Memory B cell (primary cell): Measurements from ENCODE around the gene FHIT.

Source experiments
- ATAC-seq: fragments of 150-1000 bp; cut with Tn5 transposase; 2 replicates; pipeline ENCODE4 v1.10.0; 2021; ENCODE audit warnings: low read depth, mild to moderate bottlenecking, moderate library complexity
- DNase-seq, 2 donors: peaks; one replicate each; pipeline ENCODE4 v3.0.0; 2022; ENCODE audit warnings: low spot score in 2 of 2
- H3K27ac Mint-ChIP-seq: one replicate; pipeline ENCODE4 v1.8.0; 2022; ENCODE audit warnings: mild to moderate bottlenecking, moderate library complexity, mixed read lengths
- H3K27me3 Mint-ChIP-seq: one replicate; pipeline ENCODE4 v1.8.0; 2022; ENCODE audit warnings: mixed read lengths
- H3K36me3 Mint-ChIP-seq: one replicate; pipeline ENCODE4 v1.8.0; 2022; ENCODE audit warnings: mild to moderate bottlenecking, mixed read lengths
- H3K4me1 Mint-ChIP-seq: one replicate; pipeline ENCODE4 v1.8.0; 2022; ENCODE audit warnings: mixed read lengths
- H3K4me3 Mint-ChIP-seq: one replicate; pipeline ENCODE4 v1.8.0; 2022; ENCODE audit warnings: mild to moderate bottlenecking, moderate library complexity, mixed read lengths
- H3K9me3 Mint-ChIP-seq: one replicate; pipeline ENCODE4 v1.8.0; 2022; ENCODE audit warnings: mixed read lengths

Gene FHIT

GRCh38 chr3:60424034-60424433, 827.2 kb downstream of the FHIT start:
- Mint-ChIP-seq H3K4me3 (no peak overlapping the region), H3K9me3 (no peaks in the 10 kb centered on the region), H3K36me3 (no peaks in the 10 kb centered on the region), H3K27me3 (no peaks in the 10 kb centered on the region), H3K27ac (no peak overlapping the region), H3K4me1 (no peaks in the 10 kb centered on the region)
- no peak for ATAC-seq
- DNase-seq, result no peak

GRCh38 chr3:60423556-60423955, 827.7 kb downstream of the FHIT start:
- ATAC-seq, result no peak
- H3K4me3 Mint-ChIP-seq, result no peak overlapping the region
- no peaks in the 10 kb centered on the region for H3K4me1 Mint-ChIP-seq
- no peaks in the 10 kb centered on the region for H3K9me3 Mint-ChIP-seq
- H3K27me3 Mint-ChIP-seq, result no peaks in the 10 kb centered on the region
- H3K27ac Mint-ChIP-seq, result no peak overlapping the region
- DNase-seq, result no peak
- no peaks in the 10 kb centered on the region for H3K36me3 Mint-ChIP-seq

- DNase-seq (no peak), ATAC-seq (no peak)
- Mint-ChIP-seq H3K9me3 (no peaks in the 10 kb centered on the region), H3K4me1 (no peaks in the 10 kb centered on the region), H3K36me3 (no peaks in the 10 kb centered on the region), H3K4me3 (no peak overlapping the region), H3K27me3 (no peaks in the 10 kb centered on the region), H3K27ac (no peak overlapping the region)
These were observed 829.4 kb downstream of the FHIT start for GRCh38 chr3:60421749-60422446.

- ATAC-seq (no peak), DNase-seq (no peak)
- H3K4me1 Mint-ChIP-seq, result no peaks in the 10 kb centered on the region
- no peak overlapping the region for H3K4me3 Mint-ChIP-seq
- H3K27me3 Mint-ChIP-seq, result no peaks in the 10 kb centered on the region
- H3K36me3 Mint-ChIP-seq, result no peaks in the 10 kb centered on the region
- H3K9me3 Mint-ChIP-seq, result peaks cover 2% of the 10 kb centered on the region
- H3K27ac Mint-ChIP-seq, result no peak overlapping the region
These were observed 833.7 kb downstream of the FHIT start for GRCh38 chr3:60417576-60417975.

- DNase-seq (no peak), ATAC-seq (no peak)
- Mint-ChIP-seq H3K4me3 (no peak overlapping the region), H3K4me1 (no peaks in the 10 kb centered on the region), H3K27ac (no peak overlapping the region), H3K36me3 (no peaks in the 10 kb centered on the region), H3K27me3 (peaks cover 2% of the 10 kb centered on the region), H3K9me3 (peaks cover 2% of the 10 kb centered on the region)
These were observed 837.2 kb downstream of the FHIT start for GRCh38 chr3:60414011-60414410.

- H3K4me1 Mint-ChIP-seq, result no peaks in the 10 kb centered on the region
- peaks cover 2% of the 10 kb centered on the region for H3K9me3 Mint-ChIP-seq
- no peak for ATAC-seq
- H3K27me3 Mint-ChIP-seq, result peaks cover 2% of the 10 kb centered on the region
- H3K36me3 Mint-ChIP-seq, result no peaks in the 10 kb centered on the region
- H3K27ac Mint-ChIP-seq, result no peak overlapping the region
- no peak overlapping the region for H3K4me3 Mint-ChIP-seq
- DNase-seq, result no peak
These were observed 837.7 kb downstream of the FHIT start for GRCh38 chr3:60413551-60413950.

- peaks cover 2% of the 10 kb centered on the region for H3K4me1 Mint-ChIP-seq
- H3K9me3 Mint-ChIP-seq, result peaks cover 2% of the 10 kb centered on the region
- no peak for ATAC-seq
- no peak overlapping the region for H3K27ac Mint-ChIP-seq
- no peak overlapping the region for H3K4me3 Mint-ChIP-seq
- H3K36me3 Mint-ChIP-seq, result no peaks in the 10 kb centered on the region
- no peak for DNase-seq
- H3K27me3 Mint-ChIP-seq, result peaks cover 4% of the 10 kb centered on the region
These were observed 847.4 kb downstream of the FHIT start for GRCh38 chr3:60403866-60404265.

- Mint-ChIP-seq H3K4me3 (no peak overlapping the region), H3K9me3 (peaks cover under 1% of the 10 kb centered on the region), H3K36me3 (no peaks in the 10 kb centered on the region), H3K27ac (no peak overlapping the region), H3K27me3 (peaks cover 2% of the 10 kb centered on the region), H3K4me1 (no peaks in the 10 kb centered on the region)
- ATAC-seq (no peak), DNase-seq (no peak)
These were observed 848.3 kb downstream of the FHIT start for GRCh38 chr3:60402931-60403330.

GRCh38 chr3:60399861-60400845, 851.1 kb downstream of the FHIT start:
- Mint-ChIP-seq H3K36me3 (no peaks in the 10 kb centered on the region), H3K27ac (no peak overlapping the region)

GRCh38 chr3:60399292-60399691, 852.0 kb downstream of the FHIT start:
- DNase-seq, result no peak
- H3K36me3 Mint-ChIP-seq, result no peaks in the 10 kb centered on the region
- no peak overlapping the region for H3K4me3 Mint-ChIP-seq
- H3K27me3 Mint-ChIP-seq, result peaks cover 2% of the 10 kb centered on the region
- no peak for ATAC-seq
- H3K27ac Mint-ChIP-seq, result no peak overlapping the region
- H3K4me1 Mint-ChIP-seq, result no peaks in the 10 kb centered on the region
- peaks cover 3% of the 10 kb centered on the region for H3K9me3 Mint-ChIP-seq

More at GRCh38 chr3:60399861-60400845, 851.1 kb downstream of the FHIT start:
- peaks cover 2% of the 10 kb centered on the region for H3K27me3 Mint-ChIP-seq
- no peaks in the 10 kb centered on the region for H3K4me1 Mint-ChIP-seq
- ATAC-seq (no peak), DNase-seq (no peak)
- no peak overlapping the region for H3K4me3 Mint-ChIP-seq
- peaks cover 3% of the 10 kb centered on the region for H3K9me3 Mint-ChIP-seq

GRCh38 chr3:60395173-60395762, 856.0 kb downstream of the FHIT start:
- no peaks in the 10 kb centered on the region for H3K36me3 Mint-ChIP-seq
- ATAC-seq (no peak), DNase-seq (no peak)
- H3K4me3 Mint-ChIP-seq, result no peak overlapping the region
- peaks cover 3% of the 10 kb centered on the region for H3K9me3 Mint-ChIP-seq
- peaks cover 2% of the 10 kb centered on the region for H3K27me3 Mint-ChIP-seq
- H3K4me1 Mint-ChIP-seq, result no peaks in the 10 kb centered on the region
- H3K27ac Mint-ChIP-seq, result no peak overlapping the region

- no peak for ATAC-seq
- DNase-seq, result no peak
- Mint-ChIP-seq H3K27me3 (no peaks in the 10 kb centered on the region), H3K4me1 (no peaks in the 10 kb centered on the region), H3K36me3 (no peaks in the 10 kb centered on the region), H3K9me3 (peaks cover 3% of the 10 kb centered on the region), H3K4me3 (no peak overlapping the region), H3K27ac (no peak overlapping the region)
These were observed 857.3 kb downstream of the FHIT start for GRCh38 chr3:60393946-60394345.

GRCh38 chr3:60392501-60392900, 858.8 kb downstream of the FHIT start:
- no peak for ATAC-seq

GRCh38 chr3:60391292-60391691, 860.0 kb downstream of the FHIT start:
- Mint-ChIP-seq H3K9me3 (peaks cover 2% of the 10 kb centered on the region), H3K27ac (no peak overlapping the region), H3K4me1 (no peaks in the 10 kb centered on the region), H3K36me3 (no peaks in the 10 kb centered on the region), H3K4me3 (no peak overlapping the region), H3K27me3 (no peaks in the 10 kb centered on the region)
- ATAC-seq, result no peak
- DNase-seq, result no peak

More at GRCh38 chr3:60392501-60392900, 858.8 kb downstream of the FHIT start:
- DNase-seq, result no peak
- Mint-ChIP-seq H3K9me3 (peaks cover under 1% of the 10 kb centered on the region), H3K4me3 (no peak overlapping the region), H3K27ac (no peak overlapping the region), H3K36me3 (no peaks in the 10 kb centered on the region), H3K4me1 (no peaks in the 10 kb centered on the region), H3K27me3 (no peaks in the 10 kb centered on the region)
